Measurements from ENCODE around the gene S1PR4. TPM values are rescaled to one million over a fixed set of nuclear protein-coding genes. Genes with fewer than 3 reads are reported as not detected.

The S1PR4 gene
- polyA plus RNA-seq, 1 of the 3 experiments (the other 2 are of a cell fraction), result not detected

DNA sequence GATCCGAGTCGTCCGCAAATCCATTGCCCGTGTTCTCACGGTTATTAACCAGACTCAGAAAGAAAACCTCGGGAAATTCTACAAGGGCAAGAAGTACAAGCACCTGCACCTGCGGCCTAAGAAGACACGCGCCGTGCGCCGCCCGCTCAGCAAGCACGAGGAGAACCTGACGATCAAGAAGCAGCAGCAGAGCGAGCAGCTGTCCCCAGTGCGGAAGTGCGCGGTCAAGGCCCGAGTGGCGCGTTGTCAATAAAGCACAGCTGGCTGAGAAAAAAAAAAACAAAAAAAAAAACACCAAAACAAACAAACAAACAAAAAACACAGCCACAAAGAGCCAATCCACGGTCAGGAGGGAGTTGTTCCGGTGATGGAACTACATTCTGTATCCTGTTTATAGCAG, 47.4 kb upstream of the S1PR4 start:
- ChIA-PET CTCF (interaction anchor here (1.0 to 8.6 kb wide), 9 partner anchors 14 to 180 kb away, joined by 3 to 60 read pairs (median 31); no protein-coding TSS in a partner anchor), POLR2A (interaction anchor here (0.9 kb wide), 1 partner anchor 13 kb away, joined by 4 read pairs; no protein-coding TSS in a partner anchor)
- Histone ChIP-seq H4K20me1 (ENCODE audit: insufficient read depth) (no peaks in the 10 kb centered on the region), H3F3A (replicated peaks; ENCODE audit: insufficient read depth) (no peaks in the 10 kb centered on the region), H3K36me3 (replicated peaks in 1 of 2; ENCODE audit: control insufficient read depth in 1 of 2, insufficient read depth in 2 of 2, low read length in 1 of 2) (no peaks in the 10 kb centered on the region), H3K79me2 (ENCODE audit: insufficient read depth) (no peaks in the 10 kb centered on the region), H3K4me3 (ENCODE audit: low read depth in 2 of 2, low read length in 1 of 2) (no peak overlapping the region), H3K9me2 (no peaks in the 10 kb centered on the region), H3K27ac (ENCODE audit: low read depth in 2 of 2, low read length in 1 of 2) (no peak overlapping the region), H3K27me3 (ENCODE audit: insufficient read depth) (no peaks in the 10 kb centered on the region), H3K9ac (no peak overlapping the region), H3K4me2 (no peak overlapping the region), H3K9me3 (no peaks in the 10 kb centered on the region), H2AFZ (ENCODE audit: low read depth) (no peak overlapping the region), H3K4me1 (ENCODE audit: control insufficient read depth in 1 of 2, insufficient read depth in 2 of 2, low read depth in 1 of 2, low read length in 1 of 2) (peaks cover 0 to 2% of the 10 kb centered on the region in 2 experiments; a peak in 1 of 4 replicates)
- WGBS (ENCODE audit: low lambda C conversion rate), result 95% methylated on average over 24 of the region's 24 CpGs
- DNase-seq, result no peak
- TF ChIP-seq, protein P1, sequence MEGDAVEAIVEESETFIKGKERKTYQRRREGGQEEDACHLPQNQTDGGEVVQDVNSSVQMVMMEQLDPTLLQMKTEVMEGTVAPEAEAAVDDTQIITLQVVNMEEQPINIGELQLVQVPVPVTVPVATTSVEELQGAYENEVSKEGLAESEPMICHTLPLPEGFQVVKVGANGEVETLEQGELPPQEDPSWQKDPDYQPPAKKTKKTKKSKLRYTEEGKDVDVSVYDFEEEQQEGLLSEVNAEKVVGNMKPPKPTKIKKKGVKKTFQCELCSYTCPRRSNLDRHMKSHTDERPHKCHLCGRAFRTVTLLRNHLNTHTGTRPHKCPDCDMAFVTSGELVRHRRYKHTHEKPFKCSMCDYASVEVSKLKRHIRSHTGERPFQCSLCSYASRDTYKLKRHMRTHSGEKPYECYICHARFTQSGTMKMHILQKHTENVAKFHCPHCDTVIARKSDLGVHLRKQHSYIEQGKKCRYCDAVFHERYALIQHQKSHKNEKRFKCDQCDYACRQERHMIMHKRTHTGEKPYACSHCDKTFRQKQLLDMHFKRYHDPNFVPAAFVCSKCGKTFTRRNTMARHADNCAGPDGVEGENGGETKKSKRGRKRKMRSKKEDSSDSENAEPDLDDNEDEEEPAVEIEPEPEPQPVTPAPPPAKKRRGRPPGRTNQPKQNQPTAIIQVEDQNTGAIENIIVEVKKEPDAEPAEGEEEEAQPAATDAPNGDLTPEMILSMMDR (IDR thresholded peaks at IDR 0.05), result no peak
- TF ChIP-seq, protein P2, sequence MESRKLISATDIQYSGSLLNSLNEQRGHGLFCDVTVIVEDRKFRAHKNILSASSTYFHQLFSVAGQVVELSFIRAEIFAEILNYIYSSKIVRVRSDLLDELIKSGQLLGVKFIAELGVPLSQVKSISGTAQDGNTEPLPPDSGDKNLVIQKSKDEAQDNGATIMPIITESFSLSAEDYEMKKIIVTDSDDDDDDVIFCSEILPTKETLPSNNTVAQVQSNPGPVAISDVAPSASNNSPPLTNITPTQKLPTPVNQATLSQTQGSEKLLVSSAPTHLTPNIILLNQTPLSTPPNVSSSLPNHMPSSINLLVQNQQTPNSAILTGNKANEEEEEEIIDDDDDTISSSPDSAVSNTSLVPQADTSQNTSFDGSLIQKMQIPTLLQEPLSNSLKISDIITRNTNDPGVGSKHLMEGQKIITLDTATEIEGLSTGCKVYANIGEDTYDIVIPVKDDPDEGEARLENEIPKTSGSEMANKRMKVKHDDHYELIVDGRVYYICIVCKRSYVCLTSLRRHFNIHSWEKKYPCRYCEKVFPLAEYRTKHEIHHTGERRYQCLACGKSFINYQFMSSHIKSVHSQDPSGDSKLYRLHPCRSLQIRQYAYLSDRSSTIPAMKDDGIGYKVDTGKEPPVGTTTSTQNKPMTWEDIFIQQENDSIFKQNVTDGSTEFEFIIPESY (IDR thresholded peaks at IDR 0.05; ENCODE audit: borderline replicate concordance, low read depth), result no peak
- no peak for TF ChIP-seq SMC3 (IDR thresholded peaks at IDR 0.05; ENCODE audit: low read depth, low read length)
- TF ChIP-seq, protein P3, sequence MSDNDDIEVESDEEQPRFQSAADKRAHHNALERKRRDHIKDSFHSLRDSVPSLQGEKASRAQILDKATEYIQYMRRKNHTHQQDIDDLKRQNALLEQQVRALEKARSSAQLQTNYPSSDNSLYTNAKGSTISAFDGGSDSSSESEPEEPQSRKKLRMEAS (IDR thresholded peaks at IDR 0.05; ENCODE audit: low read depth), result no peak
- TF ChIP-seq RCOR1 (IDR thresholded peaks at IDR 0.05; ENCODE audit: low read length), result no peak
- TF ChIP-seq ELF1 (IDR thresholded peaks at IDR 0.05), result no peak
- no peak for TF ChIP-seq NRF1 (IDR thresholded peaks at IDR 0.05; ENCODE audit: low read depth, low read length)
- no peak for TF ChIP-seq TCF12 (IDR thresholded peaks at IDR 0.05)
- TF ChIP-seq FOSL2 (IDR thresholded peaks at IDR 0.05; ENCODE audit: borderline replicate concordance, low read depth), result no peak
- no peak for TF ChIP-seq RFX5 (IDR thresholded peaks at IDR 0.05; ENCODE audit: low read length)
- TF ChIP-seq, protein P4, sequence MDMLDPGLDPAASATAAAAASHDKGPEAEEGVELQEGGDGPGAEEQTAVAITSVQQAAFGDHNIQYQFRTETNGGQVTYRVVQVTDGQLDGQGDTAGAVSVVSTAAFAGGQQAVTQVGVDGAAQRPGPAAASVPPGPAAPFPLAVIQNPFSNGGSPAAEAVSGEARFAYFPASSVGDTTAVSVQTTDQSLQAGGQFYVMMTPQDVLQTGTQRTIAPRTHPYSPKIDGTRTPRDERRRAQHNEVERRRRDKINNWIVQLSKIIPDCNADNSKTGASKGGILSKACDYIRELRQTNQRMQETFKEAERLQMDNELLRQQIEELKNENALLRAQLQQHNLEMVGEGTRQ (IDR thresholded peaks at IDR 0.05; ENCODE audit: borderline replicate concordance, low read depth, low read length), result no peak
- no peak for TF ChIP-seq POLR2AphosphoS5 (IDR thresholded peaks at IDR 0.05; ENCODE audit: low read depth, low read length)
- TF ChIP-seq, protein P5, sequence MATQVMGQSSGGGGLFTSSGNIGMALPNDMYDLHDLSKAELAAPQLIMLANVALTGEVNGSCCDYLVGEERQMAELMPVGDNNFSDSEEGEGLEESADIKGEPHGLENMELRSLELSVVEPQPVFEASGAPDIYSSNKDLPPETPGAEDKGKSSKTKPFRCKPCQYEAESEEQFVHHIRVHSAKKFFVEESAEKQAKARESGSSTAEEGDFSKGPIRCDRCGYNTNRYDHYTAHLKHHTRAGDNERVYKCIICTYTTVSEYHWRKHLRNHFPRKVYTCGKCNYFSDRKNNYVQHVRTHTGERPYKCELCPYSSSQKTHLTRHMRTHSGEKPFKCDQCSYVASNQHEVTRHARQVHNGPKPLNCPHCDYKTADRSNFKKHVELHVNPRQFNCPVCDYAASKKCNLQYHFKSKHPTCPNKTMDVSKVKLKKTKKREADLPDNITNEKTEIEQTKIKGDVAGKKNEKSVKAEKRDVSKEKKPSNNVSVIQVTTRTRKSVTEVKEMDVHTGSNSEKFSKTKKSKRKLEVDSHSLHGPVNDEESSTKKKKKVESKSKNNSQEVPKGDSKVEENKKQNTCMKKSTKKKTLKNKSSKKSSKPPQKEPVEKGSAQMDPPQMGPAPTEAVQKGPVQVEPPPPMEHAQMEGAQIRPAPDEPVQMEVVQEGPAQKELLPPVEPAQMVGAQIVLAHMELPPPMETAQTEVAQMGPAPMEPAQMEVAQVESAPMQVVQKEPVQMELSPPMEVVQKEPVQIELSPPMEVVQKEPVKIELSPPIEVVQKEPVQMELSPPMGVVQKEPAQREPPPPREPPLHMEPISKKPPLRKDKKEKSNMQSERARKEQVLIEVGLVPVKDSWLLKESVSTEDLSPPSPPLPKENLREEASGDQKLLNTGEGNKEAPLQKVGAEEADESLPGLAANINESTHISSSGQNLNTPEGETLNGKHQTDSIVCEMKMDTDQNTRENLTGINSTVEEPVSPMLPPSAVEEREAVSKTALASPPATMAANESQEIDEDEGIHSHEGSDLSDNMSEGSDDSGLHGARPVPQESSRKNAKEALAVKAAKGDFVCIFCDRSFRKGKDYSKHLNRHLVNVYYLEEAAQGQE (IDR thresholded peaks at IDR 0.05; ENCODE audit: low read depth, low read length), result no peak
- TF ChIP-seq CHD2 (IDR thresholded peaks at IDR 0.05; ENCODE audit: low read length, partially characterized antibody), result no peak
- no peak for TF ChIP-seq MEF2A (IDR thresholded peaks at IDR 0.05; ENCODE audit: borderline replicate concordance, low read depth)
- TF ChIP-seq, protein P6, sequence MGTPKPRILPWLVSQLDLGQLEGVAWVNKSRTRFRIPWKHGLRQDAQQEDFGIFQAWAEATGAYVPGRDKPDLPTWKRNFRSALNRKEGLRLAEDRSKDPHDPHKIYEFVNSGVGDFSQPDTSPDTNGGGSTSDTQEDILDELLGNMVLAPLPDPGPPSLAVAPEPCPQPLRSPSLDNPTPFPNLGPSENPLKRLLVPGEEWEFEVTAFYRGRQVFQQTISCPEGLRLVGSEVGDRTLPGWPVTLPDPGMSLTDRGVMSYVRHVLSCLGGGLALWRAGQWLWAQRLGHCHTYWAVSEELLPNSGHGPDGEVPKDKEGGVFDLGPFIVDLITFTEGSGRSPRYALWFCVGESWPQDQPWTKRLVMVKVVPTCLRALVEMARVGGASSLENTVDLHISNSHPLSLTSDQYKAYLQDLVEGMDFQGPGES (IDR thresholded peaks at IDR 0.05; ENCODE audit: low read depth, low read length), result no peak
- no peak for TF ChIP-seq FOXM1 (IDR thresholded peaks at IDR 0.05; ENCODE audit: low read depth)
